ENCODE data around the gene KIF4A. TPM values are rescaled to one million over a fixed set of nuclear protein-coding genes. Genes with fewer than 3 reads are reported as not detected.

The KIF4A gene
- total RNA-seq, 4 donors from 2014 or later: 0.39 to 1.8 (median 0.99) TPM

DNA sequence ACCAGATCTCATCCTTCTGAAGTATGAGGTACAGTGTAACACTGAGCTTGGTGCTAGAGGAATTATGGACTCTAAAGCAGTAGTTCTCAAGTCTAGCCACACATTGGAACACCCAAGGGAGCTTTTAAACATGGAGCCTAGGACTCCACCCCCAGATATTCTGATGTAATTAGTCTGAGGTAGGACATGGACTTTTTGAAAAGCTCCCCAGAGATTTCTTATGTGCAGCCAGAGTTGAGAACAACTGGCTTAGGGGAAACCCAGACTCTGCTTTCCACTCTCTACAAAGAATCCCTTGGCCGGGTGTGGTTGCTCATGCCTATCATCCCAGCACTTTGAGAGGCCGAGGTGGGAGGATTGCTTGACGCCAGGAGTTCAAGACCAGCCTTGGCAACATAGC, 121.6 kb downstream of the KIF4A start:
- intact Hi-C loops (cut with DNase I; ENCODE audit: low total_unique reads): no loop called here
- H3K4me3 ChIP-seq (ENCODE audit: low read depth, poor library complexity, severe bottlenecking): no peak overlapping the region
- 78 to 86% methylated on average over 3 of the region's 3 CpGs for WGBS, 2 donors
- no peak for DNase-seq (ENCODE audit: low spot score in 2 of 2)
- TF ChIP-seq, protein P1, sequence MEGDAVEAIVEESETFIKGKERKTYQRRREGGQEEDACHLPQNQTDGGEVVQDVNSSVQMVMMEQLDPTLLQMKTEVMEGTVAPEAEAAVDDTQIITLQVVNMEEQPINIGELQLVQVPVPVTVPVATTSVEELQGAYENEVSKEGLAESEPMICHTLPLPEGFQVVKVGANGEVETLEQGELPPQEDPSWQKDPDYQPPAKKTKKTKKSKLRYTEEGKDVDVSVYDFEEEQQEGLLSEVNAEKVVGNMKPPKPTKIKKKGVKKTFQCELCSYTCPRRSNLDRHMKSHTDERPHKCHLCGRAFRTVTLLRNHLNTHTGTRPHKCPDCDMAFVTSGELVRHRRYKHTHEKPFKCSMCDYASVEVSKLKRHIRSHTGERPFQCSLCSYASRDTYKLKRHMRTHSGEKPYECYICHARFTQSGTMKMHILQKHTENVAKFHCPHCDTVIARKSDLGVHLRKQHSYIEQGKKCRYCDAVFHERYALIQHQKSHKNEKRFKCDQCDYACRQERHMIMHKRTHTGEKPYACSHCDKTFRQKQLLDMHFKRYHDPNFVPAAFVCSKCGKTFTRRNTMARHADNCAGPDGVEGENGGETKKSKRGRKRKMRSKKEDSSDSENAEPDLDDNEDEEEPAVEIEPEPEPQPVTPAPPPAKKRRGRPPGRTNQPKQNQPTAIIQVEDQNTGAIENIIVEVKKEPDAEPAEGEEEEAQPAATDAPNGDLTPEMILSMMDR (IDR thresholded peaks at IDR 0.05): no peak
- TF ChIP-seq POLR2A (IDR thresholded peaks at IDR 0.05): no peak

DNA sequence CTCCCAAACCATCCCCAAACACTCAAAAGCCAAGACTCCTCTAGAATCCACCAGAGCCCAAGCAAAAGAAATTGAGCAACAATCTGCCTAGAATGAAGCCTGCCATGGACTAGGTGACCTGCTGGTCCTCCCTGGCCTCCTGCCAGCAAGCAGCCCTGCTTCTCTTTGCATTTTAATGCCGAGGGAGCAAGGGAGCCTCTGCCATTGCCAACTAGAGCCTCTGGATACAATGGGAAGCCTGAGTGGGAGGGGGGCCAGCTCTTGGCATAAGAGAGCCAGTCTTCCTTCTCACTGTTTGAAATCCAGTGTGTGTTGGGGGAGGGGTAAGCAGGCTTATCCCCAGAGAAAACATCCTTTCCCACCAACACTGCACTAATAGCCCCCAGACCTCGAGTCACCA, 131.7 kb downstream of the KIF4A start:
- intact Hi-C loops (cut with DNase I; ENCODE audit: low total_unique reads): no loop called here
- H3K4me3 ChIP-seq (ENCODE audit: low read depth, poor library complexity, severe bottlenecking): no peak overlapping the region
- WGBS, 2 donors: 34 to 63% methylated on average over 2 of the region's 2 CpGs
- TF ChIP-seq, protein P1 (IDR thresholded peaks at IDR 0.05): no peak
- TF ChIP-seq POLR2A (IDR thresholded peaks at IDR 0.05): no peak
- no peak for DNase-seq (ENCODE audit: low spot score in 2 of 2)

DNA sequence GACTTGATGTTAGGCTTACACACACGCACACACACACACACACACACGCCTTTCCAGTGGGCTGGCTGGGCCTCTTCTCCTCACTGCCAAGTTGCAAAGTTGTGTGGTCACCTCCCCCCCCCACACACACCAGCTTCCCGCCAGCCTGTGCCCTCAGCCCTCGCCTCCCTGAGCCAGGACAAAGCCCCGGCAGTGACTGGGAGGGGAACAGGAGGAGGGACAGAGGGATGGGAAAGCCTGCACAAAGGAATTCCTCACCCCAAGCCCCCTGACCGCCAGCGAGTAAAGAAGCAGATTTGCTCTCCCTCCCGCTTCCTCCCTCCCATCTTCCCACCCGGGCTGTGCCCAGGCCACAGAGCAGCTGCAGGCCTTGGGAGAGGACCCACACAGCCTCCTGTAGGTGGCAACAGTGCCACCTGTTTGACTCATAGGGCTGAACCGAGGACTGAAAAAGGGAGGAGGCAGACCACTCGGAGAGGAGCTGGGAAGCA, 133.0 kb downstream of the KIF4A start, which contains the start of gene GDPD2:
GDPD2 (plus strand) TSS at position 464 of the 491 bp plus-strand sequence. CDS start 1,671 bp downstream, outside the sequence.
- DNase-seq (ENCODE audit: low spot score in 2 of 2): no peak
- intact Hi-C loops (cut with DNase I; ENCODE audit: low total_unique reads): no loop called here
- TF ChIP-seq, protein P1 (IDR thresholded peaks at IDR 0.05): no peak
- no peak for TF ChIP-seq POLR2A (IDR thresholded peaks at IDR 0.05)
- no peak within 1 kb of the TSS for H3K4me3 ChIP-seq (ENCODE audit: low read depth, poor library complexity, severe bottlenecking)
- WGBS, 2 donors: 30 to 42% methylated on average over 7 to 11 of the region's 11 CpGs

DNA sequence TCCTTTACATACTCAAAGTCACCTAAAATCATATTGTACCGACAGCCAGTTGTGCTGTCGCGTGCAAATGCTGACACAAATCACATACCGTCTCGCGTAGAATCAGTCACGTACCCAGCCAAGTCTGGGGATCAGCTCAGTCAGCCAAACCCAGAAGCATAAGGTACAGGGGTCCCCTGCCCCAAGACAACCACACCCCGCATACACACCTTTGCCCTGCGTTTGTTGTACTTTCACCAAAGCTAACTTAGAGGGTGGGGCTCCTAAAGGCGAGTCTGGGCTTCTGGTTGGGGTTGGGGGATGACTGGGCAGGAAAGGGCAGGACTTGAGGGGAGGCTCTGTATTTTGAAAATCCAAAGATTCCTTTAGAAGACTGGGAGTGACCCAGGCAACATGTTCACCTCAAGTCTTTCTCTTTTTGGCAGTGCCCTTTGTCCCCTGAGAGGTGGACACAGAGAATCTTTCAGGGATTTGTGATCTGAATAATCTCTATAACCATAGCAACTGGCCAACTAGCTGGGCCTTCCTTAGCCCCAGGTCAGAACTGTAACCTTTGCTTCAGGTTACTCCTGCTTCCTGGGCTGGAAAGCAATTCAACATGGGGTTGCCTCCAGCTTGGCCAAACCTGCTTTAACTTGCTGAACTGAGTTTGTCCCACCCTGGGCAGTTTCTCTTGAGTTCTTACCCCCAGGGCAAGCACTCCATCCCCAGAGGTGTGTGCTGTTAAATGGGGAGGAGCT, 134.2 kb downstream of the KIF4A start:
- TF ChIP-seq, protein P1 (IDR thresholded peaks at IDR 0.05): no peak
- no peak for TF ChIP-seq POLR2A (IDR thresholded peaks at IDR 0.05)
- WGBS, 2 donors: 51 to 61% methylated on average over 6 to 10 of the region's 10 CpGs
- no peak overlapping the region for H3K4me3 ChIP-seq (ENCODE audit: low read depth, poor library complexity, severe bottlenecking)
- intact Hi-C loops (cut with DNase I; ENCODE audit: low total_unique reads): no loop called here
- DNase-seq (ENCODE audit: low spot score in 2 of 2): no peak

DNA sequence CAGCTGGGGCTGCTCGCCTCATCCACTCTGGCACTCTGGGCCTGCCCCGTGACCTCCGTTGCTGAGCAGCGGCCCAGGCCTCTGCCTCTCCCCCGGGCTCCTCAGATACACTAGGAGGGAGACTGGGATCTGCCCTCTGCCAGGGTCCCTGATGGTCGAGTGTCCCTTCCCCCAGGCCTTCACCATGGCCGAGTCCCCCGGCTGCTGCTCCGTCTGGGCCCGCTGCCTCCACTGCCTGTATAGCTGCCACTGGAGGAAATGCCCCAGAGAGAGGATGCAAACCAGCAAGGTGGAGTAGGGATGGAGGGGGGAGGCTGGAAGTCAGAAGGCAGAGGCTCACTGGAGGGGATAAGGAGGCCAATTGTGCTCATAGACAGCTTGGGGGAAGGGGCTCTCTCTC, 134.9 kb downstream of the KIF4A start:
- H3K4me3 ChIP-seq (ENCODE audit: low read depth, poor library complexity, severe bottlenecking): no peak overlapping the region
- intact Hi-C loops (cut with DNase I; ENCODE audit: low total_unique reads): no loop called here
- no peak for DNase-seq (ENCODE audit: low spot score in 2 of 2)
- TF ChIP-seq, protein P1 (IDR thresholded peaks at IDR 0.05): no peak
- TF ChIP-seq POLR2A (IDR thresholded peaks at IDR 0.05): no peak
- WGBS, 2 donors: 58 to 73% methylated on average over 2 to 10 of the region's 10 CpGs
